T-cell (primary cell): Measurements from ENCODE around the gene MUC13. TPM values are rescaled to one million over a fixed set of nuclear protein-coding genes. Genes with fewer than 3 reads are reported as not detected.

Experiments used
- ATAC-seq, 4 experiments: fragments of 200-7000 bp in 3 of 4; fragments of 150-1000 bp in 1 of 4; cut with Tn5 transposase; replicated peaks in 1 of 4; 1 replicate in 3 of 4; 2 replicates in 1 of 4; pipeline ENCODE4 v1.10.0; 2021; ENCODE audit warnings: moderate library complexity in 3 of 4, mild to moderate bottlenecking in 2 of 4, moderate number of reproducible peaks in 1 of 4
- CTCF ChIA-PET, 2 donors: fragments of 300-600 bp; sonication (Branson Sonifier 250); formaldehyde crosslinking; loops; one replicate each; lab custom pipeline; 2022; ENCODE audit warnings: antibody characterized with exemption in 2 of 2; lab: Charles Lee
- POLR2A ChIA-PET, 2 donors: fragments of 300-600 bp; sonication (Branson Sonifier 250); formaldehyde crosslinking; loops; one replicate each; lab custom pipeline; 2022; ENCODE audit warnings: antibody characterized with exemption in 2 of 2; lab: Charles Lee
- DNase-seq, 35 experiments: peaks; one replicate each; pipeline versions ENCODE4 v3.0.0 to v3.0.0-alpha.2; 2013 to 2023
- H3K27ac ChIP-seq: one replicate; pipeline ENCODE4 v1.5.1; 2013; ENCODE audit warnings: low read length
- H3K27me3 ChIP-seq, 2 experiments: replicated peaks in 1 of 2; 1 replicate in 1 of 2; 2 replicates in 1 of 2; pipeline versions ENCODE4 v1.6.1 to v1.7.0; 2013; ENCODE audit warnings: low read length in 1 of 2, mixed read lengths in 1 of 2; ENCODE audit not compliant: control insufficient read depth in 2 of 2, insufficient read depth in 2 of 2; ENCODE audit errors: extremely low read depth in 1 of 2
- H3K36me3 ChIP-seq, 2 donors: 1 replicate in 1 of 2; 2 replicates in 1 of 2; pipeline versions ENCODE4 v1.6.1 to v1.7.0; 2013; ENCODE audit warnings: low read length in 1 of 2; ENCODE audit not compliant: control insufficient read depth in 2 of 2, insufficient read depth in 1 of 2; ENCODE audit errors: extremely low read depth in 1 of 2
- H3K4me1 ChIP-seq, 2 experiments: 1 replicate in 1 of 2; 2 replicates in 1 of 2; pipeline versions ENCODE4 v1.6.1 to v1.7.0; 2013; ENCODE audit warnings: low read length in 2 of 2, mixed read lengths in 1 of 2; ENCODE audit not compliant: insufficient read depth in 2 of 2, control insufficient read depth in 1 of 2; ENCODE audit errors: extremely low read depth in 1 of 2
- H3K4me3 ChIP-seq, 2 donors: 1 replicate in 1 of 2; 2 replicates in 1 of 2; pipeline versions ENCODE4 v1.5.1 to v1.7.0; 2013; ENCODE audit warnings: mild to moderate bottlenecking in 2 of 2, low read length in 1 of 2, moderate library complexity in 1 of 2; ENCODE audit not compliant: control insufficient read depth in 1 of 2; ENCODE audit errors: extremely low read depth in 1 of 2
- H3K9me3 ChIP-seq: 2 replicates; pipeline ENCODE4 v1.7.0; 2013
- H3K27ac Mint-ChIP-seq, 2 donors: one replicate each; pipeline ENCODE4 v1.8.0; 2020 to 2021; ENCODE audit warnings: mild to moderate bottlenecking in 2 of 2, mixed read lengths in 2 of 2
- H3K27me3 Mint-ChIP-seq, 2 donors: one replicate each; pipeline ENCODE4 v1.8.0; 2021 to 2022; ENCODE audit warnings: mixed read lengths in 2 of 2
- H3K36me3 Mint-ChIP-seq: one replicate; pipeline ENCODE4 v1.8.0; 2021; ENCODE audit warnings: mixed read lengths
- H3K4me1 Mint-ChIP-seq, 3 donors: one replicate each; pipeline ENCODE4 v1.8.0; 2020 to 2022; ENCODE audit warnings: mixed read lengths in 3 of 3, mild to moderate bottlenecking in 1 of 3
- H3K4me3 Mint-ChIP-seq, 3 donors: one replicate each; pipeline ENCODE4 v1.8.0; 2020 to 2022; ENCODE audit warnings: mild to moderate bottlenecking in 3 of 3, mixed read lengths in 3 of 3, moderate library complexity in 3 of 3
- H3K9me3 Mint-ChIP-seq, 3 donors: one replicate each; pipeline ENCODE4 v1.8.0; 2020 to 2022; ENCODE audit warnings: mixed read lengths in 3 of 3
- WGBS: methylation state at CpG from one replicate; pipeline ENCODE4 v1.1.5; 2013; ENCODE audit warnings: missing lambda C conversion rate; ENCODE audit not compliant: insufficient coverage; 5-methylcytosine and 5-hydroxymethylcytosine counted together
- total RNA-seq, 35 experiments: library from RNA in 6 of 35; stranded (reverse) in 6 of 35; fragments of 120-200 nt in 1 of 35; gene quantifications; one replicate each; pipeline versions ENCODE4 v1.2.1 to v1.2.4 and lab custom pipeline; 2013 to 2026

The MUC13 gene
- total RNA-seq, 5 donors from 2014 or later (not counting 1 experiment from before 2014, with no cell fraction given) = 0.13 to 6.7 (median 0.18) TPM

DNA sequence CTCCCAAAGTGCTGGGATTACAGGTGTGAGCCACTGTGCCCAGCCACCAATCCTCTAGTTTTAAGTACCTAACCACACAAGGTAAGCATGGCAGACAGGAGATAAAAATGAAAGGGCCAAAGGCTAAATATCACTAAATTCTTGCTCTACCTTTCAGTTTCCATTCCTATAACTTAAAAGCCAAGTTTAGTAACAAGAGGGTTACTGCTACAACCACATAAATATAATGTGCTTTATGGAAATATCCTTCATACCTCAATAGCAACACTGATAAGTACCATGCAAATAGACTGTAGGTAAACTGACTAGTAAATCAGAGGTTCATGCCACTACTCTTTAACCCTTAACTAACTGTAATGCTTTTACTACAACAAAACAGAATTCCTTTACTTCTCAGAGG is 38.7 kb upstream of the MUC13 start:
- H3K36me3 Mint-ChIP-seq = peaks cover 71% of the 10 kb centered on the region
- Histone ChIP-seq H3K36me3 (peaks cover 17 to 64% of the 10 kb centered on the region in 2 donors), H3K9me3 (no peaks in the 10 kb centered on the region), H3K27me3 (no peaks in the 10 kb centered on the region), H3K4me3 (no peak overlapping the region), H3K27ac (no peak overlapping the region), H3K4me1 (no peaks in the 10 kb centered on the region)
- no peaks in the 10 kb centered on the region for H3K4me1 Mint-ChIP-seq
- POLR2A ChIA-PET = interaction anchor here in 1 of 2 donors (0.7 kb wide), 1 partner anchor 622 kb away, joined by 3 read pairs; no protein-coding TSS in a partner anchor
- no peaks in the 10 kb centered on the region for H3K27me3 Mint-ChIP-seq
- no peak for DNase-seq
- H3K4me3 Mint-ChIP-seq = no peak overlapping the region
- CTCF ChIA-PET = interaction anchor here in 1 of 2 donors (0.6 kb wide), 1 partner anchor 22 kb away, joined by 4 read pairs; no protein-coding TSS in a partner anchor
- ATAC-seq = no peak
- H3K27ac Mint-ChIP-seq = no peak overlapping the region
- no peaks in the 10 kb centered on the region for H3K9me3 Mint-ChIP-seq

DNA sequence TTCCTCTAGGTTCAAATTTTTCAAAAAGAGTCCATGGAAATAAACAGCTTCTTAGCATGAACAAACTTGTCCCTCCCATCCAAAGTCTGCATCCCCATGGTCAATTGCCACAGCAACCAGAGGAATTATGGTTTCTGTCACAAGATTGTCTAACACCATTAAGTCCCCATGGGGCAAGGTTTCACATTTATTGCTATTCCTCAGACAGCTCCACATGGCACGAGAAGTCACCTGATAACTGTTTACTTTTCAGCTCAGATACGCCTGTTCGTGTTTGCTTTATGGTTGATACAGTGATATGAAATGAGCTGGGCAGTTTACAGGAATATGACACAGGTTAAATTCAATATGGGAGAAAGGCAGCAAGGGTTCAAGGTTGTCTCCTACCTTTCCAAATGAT is 37.9 kb upstream of the MUC13 start:
- H3K36me3 ChIP-seq = peaks cover 12 to 63% of the 10 kb centered on the region in 2 donors
- H3K4me1 Mint-ChIP-seq = no peaks in the 10 kb centered on the region
- H3K4me3 ChIP-seq = no peak overlapping the region
- H3K4me1 ChIP-seq = no peaks in the 10 kb centered on the region
- no peak overlapping the region for H3K27ac Mint-ChIP-seq
- ATAC-seq (no peak), DNase-seq (no peak)
- no peaks in the 10 kb centered on the region for H3K27me3 ChIP-seq
- no peak overlapping the region for H3K4me3 Mint-ChIP-seq
- no peaks in the 10 kb centered on the region for H3K9me3 ChIP-seq
- POLR2A ChIA-PET = no interaction called here
- no CpG with 5 or more reads among the region's 3 CpGs for WGBS
- H3K27ac ChIP-seq = no peak overlapping the region
- peaks cover 66% of the 10 kb centered on the region for H3K36me3 Mint-ChIP-seq
- H3K27me3 Mint-ChIP-seq = no peaks in the 10 kb centered on the region
- CTCF ChIA-PET = no interaction called here
- no peaks in the 10 kb centered on the region for H3K9me3 Mint-ChIP-seq

DNA sequence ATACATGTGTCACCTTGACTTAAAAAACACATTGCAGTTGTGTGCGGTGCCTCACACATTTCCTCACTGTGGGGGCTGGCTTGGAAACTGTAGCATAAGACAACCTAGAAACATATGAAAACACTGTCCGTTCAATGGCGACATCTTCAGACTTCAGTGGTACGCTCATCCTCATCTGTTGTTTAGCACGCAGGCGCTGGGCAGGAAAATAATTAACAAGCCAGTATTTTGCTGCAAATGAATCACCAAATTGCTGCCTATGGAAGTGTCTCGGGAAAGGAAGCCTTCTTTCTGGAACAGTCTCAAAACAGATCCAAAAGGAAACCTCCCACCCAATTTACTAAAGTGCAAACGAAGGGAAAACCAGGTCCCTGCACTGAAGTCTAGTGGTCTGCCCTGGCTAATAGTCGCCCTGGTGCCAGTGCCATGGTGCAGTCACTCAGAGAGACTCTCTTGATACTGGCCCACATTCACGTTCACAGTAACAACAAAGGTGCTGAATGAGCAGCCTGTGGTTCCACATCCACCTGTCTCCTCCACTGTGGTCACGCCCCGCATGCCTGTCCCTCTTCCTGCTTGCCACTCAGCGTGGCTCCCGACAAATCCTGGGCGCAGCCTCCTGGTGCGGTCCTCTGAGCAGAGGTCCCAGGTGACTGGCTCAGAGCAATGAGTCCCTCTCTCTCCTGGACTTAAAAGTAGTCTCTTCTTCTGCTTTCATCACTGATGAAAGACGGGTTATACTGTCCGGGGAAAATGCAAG is 35.6 kb upstream of the MUC13 start:
- POLR2A ChIA-PET = no interaction called here
- Histone ChIP-seq H3K4me3 (no peak overlapping the region), H3K4me1 (no peaks in the 10 kb centered on the region), H3K27me3 (no peaks in the 10 kb centered on the region), H3K27ac (no peak overlapping the region), H3K36me3 (peaks cover 6 to 51% of the 10 kb centered on the region in 2 donors), H3K9me3 (no peaks in the 10 kb centered on the region)
- Mint-ChIP-seq H3K9me3 (no peaks in the 10 kb centered on the region), H3K4me1 (no peaks in the 10 kb centered on the region), H3K36me3 (peaks cover 50% of the 10 kb centered on the region), H3K27ac (peak overlapping the region in 1 of 2 donors; percentile 11), H3K27me3 (no peaks in the 10 kb centered on the region), H3K4me3 (no peak overlapping the region)
- CTCF ChIA-PET = no interaction called here
- WGBS = 93% methylated on average over 17 of the region's 18 CpGs
- DNase-seq = no peak
- ATAC-seq = no peak

DNA sequence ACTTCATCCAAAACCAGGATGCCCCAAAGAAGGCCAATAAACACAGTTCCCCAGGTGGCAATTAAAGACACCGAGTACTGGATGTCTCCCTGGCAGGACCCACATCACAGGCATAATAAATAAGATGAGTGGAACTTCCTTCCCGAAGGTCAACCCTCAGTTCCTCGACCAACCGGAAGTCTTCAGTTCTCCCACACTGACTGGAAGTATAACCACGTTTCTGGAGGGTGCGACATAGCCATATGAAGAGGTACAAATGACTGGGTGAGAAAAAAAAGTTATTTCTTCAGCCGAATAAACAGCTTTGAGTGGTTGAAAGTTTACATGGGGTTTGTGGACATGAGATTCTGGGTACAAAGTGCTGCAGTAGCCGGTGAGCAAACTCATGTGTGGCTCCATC is 34.6 kb upstream of the MUC13 start:
- Mint-ChIP-seq H3K9me3 (no peaks in the 10 kb centered on the region), H3K4me1 (no peaks in the 10 kb centered on the region), H3K27ac (no peak overlapping the region), H3K4me3 (no peak overlapping the region), H3K27me3 (no peaks in the 10 kb centered on the region), H3K36me3 (peaks cover 47% of the 10 kb centered on the region)
- H3K27ac ChIP-seq = no peak overlapping the region
- H3K4me3 ChIP-seq = no peak overlapping the region
- DNase-seq (no peak), ATAC-seq (no peak)
- H3K4me1 ChIP-seq = no peaks in the 10 kb centered on the region
- 75% methylated on average over 1 of the region's 8 CpGs for WGBS
- H3K36me3 ChIP-seq = peaks cover 6 to 48% of the 10 kb centered on the region in 2 donors
- CTCF ChIA-PET = no interaction called here
- POLR2A ChIA-PET = no interaction called here
- H3K27me3 ChIP-seq = no peaks in the 10 kb centered on the region
- H3K9me3 ChIP-seq = no peaks in the 10 kb centered on the region

DNA sequence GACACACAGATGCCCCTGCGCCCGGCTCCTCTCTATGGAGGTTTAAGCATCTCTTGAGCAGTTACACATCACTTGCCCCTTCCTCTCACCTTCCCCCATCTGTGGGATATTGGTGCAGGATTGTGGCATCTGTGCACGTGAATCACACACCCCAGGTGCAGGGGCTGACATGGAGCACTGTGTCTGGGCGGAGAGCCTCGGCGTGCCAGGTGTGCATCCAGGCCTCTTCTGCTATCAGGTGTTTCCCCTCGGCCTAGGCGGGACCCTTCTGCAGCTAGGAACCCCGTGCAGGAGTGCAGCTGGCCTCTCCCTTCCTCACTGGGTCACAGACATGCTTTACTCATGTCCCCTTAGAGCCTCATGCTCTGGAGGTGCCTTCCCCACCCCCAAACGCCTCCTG is 33.4 kb upstream of the MUC13 start:
- ATAC-seq (no peak), DNase-seq (peak in 1 of 35 experiments; percentile 5)
- Mint-ChIP-seq H3K4me3 (no peak overlapping the region), H3K4me1 (no peaks in the 10 kb centered on the region), H3K27me3 (no peaks in the 10 kb centered on the region), H3K9me3 (no peaks in the 10 kb centered on the region), H3K36me3 (peaks cover 36% of the 10 kb centered on the region), H3K27ac (no peak overlapping the region)
- ChIA-PET POLR2A (no interaction called here), CTCF (no interaction called here)
- Histone ChIP-seq H3K9me3 (no peaks in the 10 kb centered on the region), H3K36me3 (peaks cover 4 to 36% of the 10 kb centered on the region in 2 donors), H3K4me3 (no peak overlapping the region), H3K27me3 (no peaks in the 10 kb centered on the region), H3K27ac (no peak overlapping the region), H3K4me1 (no peaks in the 10 kb centered on the region)
- WGBS = 71% methylated on average over 8 of the region's 10 CpGs

DNA sequence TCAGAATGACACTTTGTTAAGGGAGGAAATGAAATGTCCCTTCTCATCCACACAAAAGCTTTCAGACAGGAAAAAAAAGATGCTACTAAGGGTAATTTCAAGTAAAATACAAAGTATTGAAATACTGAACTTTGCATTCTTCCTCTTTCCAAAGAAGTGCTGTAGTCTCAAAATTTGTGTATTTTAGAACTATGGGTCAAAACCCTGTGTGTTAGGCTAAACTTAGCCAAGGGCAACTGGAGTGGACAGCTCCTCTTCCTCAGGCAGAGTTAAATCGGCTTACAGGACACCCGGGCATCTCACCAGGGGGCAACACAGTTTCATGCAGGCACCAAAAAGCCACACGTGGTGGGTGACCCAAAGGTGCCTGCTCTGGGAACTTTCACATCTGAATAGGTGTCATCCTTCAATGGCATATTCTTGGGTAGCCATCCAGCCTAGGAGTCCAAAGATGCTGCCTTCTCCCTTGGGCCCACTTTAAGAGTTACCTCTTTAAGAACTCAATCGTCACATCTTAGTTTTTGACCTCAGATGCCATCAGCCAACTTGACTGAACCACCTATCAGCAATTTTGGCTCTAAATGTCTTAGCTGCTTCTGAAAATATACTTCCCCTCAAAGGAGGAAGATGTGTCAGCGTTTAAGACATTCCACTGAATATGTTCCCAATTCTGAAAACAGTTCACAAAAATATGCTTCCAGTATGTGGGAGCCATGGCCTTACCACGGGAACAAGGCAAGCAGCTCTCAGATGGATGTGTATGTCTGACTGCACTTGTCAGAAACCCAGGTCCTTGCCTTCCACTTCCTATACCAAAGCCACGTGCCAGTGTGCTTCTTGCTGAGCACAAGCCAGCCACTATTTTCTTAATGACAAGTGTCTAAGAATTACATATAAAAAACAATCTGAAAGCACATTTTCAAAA is 32.2 kb upstream of the MUC13 start:
- DNase-seq = no peak
- Mint-ChIP-seq H3K27me3 (no peaks in the 10 kb centered on the region), H3K27ac (no peak overlapping the region), H3K36me3 (peaks cover 28% of the 10 kb centered on the region), H3K4me1 (no peaks in the 10 kb centered on the region), H3K9me3 (no peaks in the 10 kb centered on the region), H3K4me3 (no peak overlapping the region)
- no peaks in the 10 kb centered on the region for H3K9me3 ChIP-seq
- no peaks in the 10 kb centered on the region for H3K4me1 ChIP-seq
- H3K27ac ChIP-seq = no peak overlapping the region
- ChIA-PET CTCF (no interaction called here), POLR2A (no interaction called here)
- no peaks in the 10 kb centered on the region for H3K27me3 ChIP-seq
- 81% methylated on average over 5 of the region's 7 CpGs for WGBS
- H3K36me3 ChIP-seq = peaks cover 4 to 27% of the 10 kb centered on the region in 2 donors
- ATAC-seq = no peak
- H3K4me3 ChIP-seq = no peak overlapping the region
